ENCODE measurements around the gene SLC23A3.
A peak's percentile ranks its signal among the peaks of the same experiment; 100 is the strongest.
"Not testable (repeated sequence)": the region's sequence is repeated elsewhere in the genome, so short reads cannot be mapped to it uniquely, and the experiment has no call there.

The SLC23A3 gene

GRCh38 chr2:219207884-219208740, 38.3 kb upstream of the SLC23A3 start:
- DNase-seq (ENCODE audit: low read depth) = no peak
- TF ChIP-seq, protein P1, sequence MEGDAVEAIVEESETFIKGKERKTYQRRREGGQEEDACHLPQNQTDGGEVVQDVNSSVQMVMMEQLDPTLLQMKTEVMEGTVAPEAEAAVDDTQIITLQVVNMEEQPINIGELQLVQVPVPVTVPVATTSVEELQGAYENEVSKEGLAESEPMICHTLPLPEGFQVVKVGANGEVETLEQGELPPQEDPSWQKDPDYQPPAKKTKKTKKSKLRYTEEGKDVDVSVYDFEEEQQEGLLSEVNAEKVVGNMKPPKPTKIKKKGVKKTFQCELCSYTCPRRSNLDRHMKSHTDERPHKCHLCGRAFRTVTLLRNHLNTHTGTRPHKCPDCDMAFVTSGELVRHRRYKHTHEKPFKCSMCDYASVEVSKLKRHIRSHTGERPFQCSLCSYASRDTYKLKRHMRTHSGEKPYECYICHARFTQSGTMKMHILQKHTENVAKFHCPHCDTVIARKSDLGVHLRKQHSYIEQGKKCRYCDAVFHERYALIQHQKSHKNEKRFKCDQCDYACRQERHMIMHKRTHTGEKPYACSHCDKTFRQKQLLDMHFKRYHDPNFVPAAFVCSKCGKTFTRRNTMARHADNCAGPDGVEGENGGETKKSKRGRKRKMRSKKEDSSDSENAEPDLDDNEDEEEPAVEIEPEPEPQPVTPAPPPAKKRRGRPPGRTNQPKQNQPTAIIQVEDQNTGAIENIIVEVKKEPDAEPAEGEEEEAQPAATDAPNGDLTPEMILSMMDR (conservative IDR thresholded peaks at IDR 0.05; ENCODE audit: low read depth, low read length) = no peak
- H3K4me3 ChIP-seq (ENCODE audit: low read length) = no peak overlapping the region

GRCh38 chr2:219207134-219207883, 37.5 kb upstream of the SLC23A3 start:
- DNase-seq (ENCODE audit: low read depth) = no peak
- H3K4me3 ChIP-seq (ENCODE audit: low read length) = peak overlapping the region; percentile 71
- TF ChIP-seq, protein P1 (conservative IDR thresholded peaks at IDR 0.05; ENCODE audit: low read depth, low read length) = no peak

DNA sequence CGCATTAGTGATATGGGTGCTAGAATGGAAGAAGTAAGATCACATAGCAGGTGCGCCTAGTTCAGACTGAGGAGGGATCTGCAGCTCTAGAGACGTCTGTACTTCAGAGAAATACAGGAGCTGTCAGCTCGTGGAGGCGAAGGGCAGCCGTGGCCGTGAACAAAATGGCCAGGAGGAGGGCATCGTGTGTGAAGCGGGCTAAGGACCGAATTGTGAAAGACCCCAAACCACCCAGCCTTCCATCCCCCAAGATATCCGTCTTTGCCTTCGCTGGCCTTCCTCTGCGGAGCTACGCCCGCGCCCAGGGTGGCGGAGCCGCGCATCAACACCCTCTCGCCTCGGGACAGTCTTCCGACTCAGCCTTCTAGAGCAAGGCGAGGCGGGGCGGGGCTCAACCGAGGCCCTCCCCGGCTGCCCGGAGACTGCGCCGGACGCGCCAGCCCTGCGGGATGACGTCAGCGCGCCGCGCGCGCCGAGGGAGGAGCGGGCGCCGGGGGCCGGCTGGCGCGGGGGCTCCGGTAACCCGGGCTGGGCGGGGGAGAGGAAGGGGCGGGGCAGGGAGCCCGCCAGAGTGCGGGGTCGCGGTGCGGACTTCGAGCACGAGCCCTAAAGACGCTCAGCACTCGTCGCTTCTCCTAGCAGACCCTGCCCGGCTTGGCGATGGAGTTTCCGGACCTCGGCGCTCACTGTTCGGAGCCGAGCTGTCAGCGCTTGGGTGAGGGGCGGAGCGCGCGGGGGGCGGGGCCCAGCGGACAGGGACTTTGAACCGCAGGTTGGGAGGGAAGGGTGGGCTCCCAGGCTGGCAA, 36.7 kb upstream of the SLC23A3 start, which contains the start of gene ZFAND2B:
ZFAND2B (plus strand) TSS at position 455 of the 806 bp plus-strand sequence; CDS start at position 661, 206 bp downstream.
- peak; percentile 54 for DNase-seq (ENCODE audit: low read depth)
- H3K4me3 ChIP-seq (ENCODE audit: low read length) = peak within 1 kb of the TSS; percentile 79
- TF ChIP-seq, protein P1 (conservative IDR thresholded peaks at IDR 0.05; ENCODE audit: low read depth, low read length) = no peak

DNA sequence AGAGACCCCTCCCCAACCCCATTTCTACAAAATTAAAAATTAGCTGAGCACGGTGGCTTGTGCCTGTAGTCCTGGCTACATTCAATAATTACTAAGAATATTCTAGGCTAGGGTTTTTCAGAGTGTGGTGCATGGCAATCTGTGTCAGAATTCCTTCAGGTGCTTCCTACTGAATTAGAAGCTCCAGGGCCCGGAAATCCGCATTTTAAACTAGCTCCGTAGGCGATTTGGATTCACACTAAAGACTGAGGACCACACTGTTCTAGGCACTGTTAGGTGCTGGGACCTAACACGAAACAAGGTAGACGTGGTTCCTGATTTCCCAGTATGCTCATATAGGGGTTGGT, 36.1 kb upstream of the SLC23A3 start:
- TF ChIP-seq, protein P1 (conservative IDR thresholded peaks at IDR 0.05; ENCODE audit: low read depth, low read length) = no peak
- peak overlapping the region; percentile 79 for H3K4me3 ChIP-seq (ENCODE audit: low read length)
- DNase-seq (ENCODE audit: low read depth) = no peak

DNA sequence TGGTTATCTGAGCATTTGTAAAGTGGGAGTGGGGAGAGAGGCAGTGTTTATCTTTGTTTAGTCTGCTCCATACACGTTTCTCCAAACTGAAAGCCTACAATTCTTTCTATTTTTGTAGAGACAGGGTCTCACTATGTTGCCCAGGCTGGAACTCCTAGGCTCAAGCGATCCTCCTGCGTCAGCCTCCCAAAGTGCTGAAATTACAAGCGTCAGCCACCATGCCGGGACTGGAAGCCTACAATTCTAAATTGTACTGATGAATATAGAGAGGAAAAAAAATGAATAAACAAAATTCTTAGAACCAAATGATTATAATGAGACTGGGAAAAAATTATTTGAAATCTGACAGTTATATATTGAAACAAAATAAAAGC, 35.3 kb upstream of the SLC23A3 start:
- H3K4me3 ChIP-seq (ENCODE audit: low read length) = no peak overlapping the region
- no peak for DNase-seq (ENCODE audit: low read depth)
- TF ChIP-seq, protein P1 (conservative IDR thresholded peaks at IDR 0.05; ENCODE audit: low read depth, low read length) = no peak

GRCh38 chr2:219204425-219205164, 34.8 kb upstream of the SLC23A3 start:
- TF ChIP-seq, protein P1 (conservative IDR thresholded peaks at IDR 0.05; ENCODE audit: low read depth, low read length) = no peak
- H3K4me3 ChIP-seq (ENCODE audit: low read length) = no peak overlapping the region
- no peak for DNase-seq (ENCODE audit: low read depth)

- not testable (repeated sequence) for DNase-seq (ENCODE audit: low read depth); H3K4me3 ChIP-seq (ENCODE audit: low read length)
Measured at GRCh38 chr2:219201331-219201730, 31.5 kb upstream of the SLC23A3 start.

GRCh38 chr2:219200502-219201326, 30.9 kb upstream of the SLC23A3 start:
- DNase-seq (ENCODE audit: low read depth); H3K4me3 ChIP-seq (ENCODE audit: low read length): not testable (repeated sequence)

Measured in retinal pigment epithelial cell (primary cell).